HK-2 (cell line): ENCODE measurements around the gene ACOXL.
"Not testable (repeated sequence)": the region's sequence is repeated elsewhere in the genome, so short reads cannot be mapped to it uniquely, and the experiment has no call there.

Experiments
- DNase-seq: peaks from one replicate; pipeline ENCODE4 v3.0.0-alpha.2; 2018; ENCODE audit not compliant: unreplicated experiment

Gene ACOXL

GRCh38 chr2:110927526-110927925, 195.2 kb downstream of the ACOXL start:
- no peak for DNase-seq

DNA sequence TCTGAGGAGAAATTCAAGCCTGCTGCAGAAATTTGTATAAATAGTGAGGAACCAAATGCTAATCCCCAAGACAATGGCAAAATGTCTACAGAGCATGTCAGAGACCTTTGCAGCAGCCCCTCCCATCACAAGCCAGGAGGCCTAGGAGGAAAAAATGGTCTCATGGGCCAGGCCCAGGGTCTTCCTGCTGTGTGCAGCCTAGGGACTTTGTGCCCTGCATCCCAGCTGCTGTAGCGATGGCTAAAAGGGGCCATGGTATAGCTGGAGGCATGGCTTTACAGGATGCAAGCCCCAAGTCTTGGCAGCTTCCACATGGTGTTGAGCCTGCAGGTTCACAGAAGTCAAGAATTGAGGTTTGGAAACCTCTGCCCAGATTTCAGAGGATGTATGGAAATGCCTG, 197.2 kb downstream of the ACOXL start:
- DNase-seq = no peak

DNA sequence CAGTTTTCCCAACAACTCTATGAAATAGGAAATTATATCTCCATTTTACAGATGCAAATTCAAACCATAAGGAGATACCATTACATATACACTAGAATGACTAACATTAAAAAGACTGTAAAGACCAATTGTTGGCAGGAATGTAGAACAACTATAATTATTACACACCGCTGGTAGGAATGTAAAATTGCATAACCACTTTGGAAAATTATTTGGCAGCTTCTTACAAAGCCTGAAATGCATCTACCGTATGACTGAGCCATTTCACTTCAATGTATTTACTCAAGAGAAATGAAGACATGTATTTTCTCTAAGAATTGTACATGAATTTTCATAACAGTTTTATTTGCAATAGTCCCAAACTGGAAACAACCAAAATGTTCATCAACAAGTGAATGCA, 199.3 kb downstream of the ACOXL start:
- DNase-seq = no peak

DNA sequence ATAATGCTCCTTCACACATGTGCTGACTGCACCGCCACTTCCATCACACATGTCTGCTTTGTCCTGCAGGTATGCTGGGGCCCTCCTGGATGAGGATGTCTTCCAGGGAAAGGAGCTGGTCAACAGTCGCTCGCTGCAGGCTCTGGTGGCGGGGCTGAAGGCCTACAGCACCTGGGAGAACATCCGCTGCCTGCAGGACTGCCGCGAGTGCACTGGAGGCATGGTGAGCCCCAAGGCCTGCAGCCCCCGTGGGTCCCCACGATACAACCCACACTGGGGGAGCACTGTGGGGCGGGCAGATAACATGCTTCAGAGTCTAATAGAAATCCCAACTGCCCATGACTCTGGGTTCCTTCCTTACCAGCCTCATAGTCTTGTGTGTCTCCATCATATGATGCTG, 201.0 kb downstream of the ACOXL start:
- DNase-seq = no peak

- DNase-seq = no peak
These were observed 202.6 kb downstream of the ACOXL start for GRCh38 chr2:110934948-110935347.

- DNase-seq = no peak
These were observed 208.1 kb downstream of the ACOXL start for GRCh38 chr2:110940376-110940910.

DNA sequence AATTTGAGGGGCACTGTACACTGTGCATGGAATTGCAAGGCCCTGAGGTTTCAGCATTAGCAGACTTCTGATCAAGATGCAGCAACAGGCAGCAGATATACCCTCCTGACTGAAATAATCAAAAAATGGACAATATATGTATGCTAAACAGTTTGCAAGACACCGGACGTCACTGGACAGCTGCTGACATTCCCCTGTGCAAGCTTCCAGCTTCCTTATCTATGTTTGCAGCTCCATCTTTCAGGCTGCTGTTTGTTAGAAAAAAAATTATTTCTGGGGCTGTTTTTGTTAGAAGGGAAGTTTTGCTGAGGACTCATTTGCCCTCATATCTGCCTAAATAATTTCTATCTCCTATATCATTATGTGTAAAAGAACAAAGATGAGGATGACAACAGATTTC, 208.9 kb downstream of the ACOXL start:
- no peak for DNase-seq

- DNase-seq = no peak
These were observed 210.8 kb downstream of the ACOXL start for GRCh38 chr2:110943070-110943634.

DNA sequence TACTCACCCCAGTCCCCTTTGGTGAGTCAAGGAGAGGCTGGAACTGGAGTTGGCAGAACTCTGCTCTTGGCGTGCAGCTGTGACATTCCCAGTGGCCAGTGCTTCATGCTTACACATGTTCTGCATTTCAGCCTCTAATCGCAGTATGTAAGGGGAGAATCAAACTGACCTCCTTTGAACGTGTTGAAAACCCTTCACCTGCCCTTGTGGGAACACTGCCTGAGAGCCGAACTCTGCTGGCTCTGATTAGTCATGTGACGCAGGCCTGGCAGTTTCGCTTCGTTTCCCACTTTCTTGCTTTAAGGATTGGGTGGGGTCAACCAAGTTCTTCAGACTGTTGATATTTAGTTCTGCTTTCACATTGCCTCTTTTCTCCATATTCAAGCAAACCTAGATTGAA, 214.5 kb downstream of the ACOXL start:
- DNase-seq = no peak

DNA sequence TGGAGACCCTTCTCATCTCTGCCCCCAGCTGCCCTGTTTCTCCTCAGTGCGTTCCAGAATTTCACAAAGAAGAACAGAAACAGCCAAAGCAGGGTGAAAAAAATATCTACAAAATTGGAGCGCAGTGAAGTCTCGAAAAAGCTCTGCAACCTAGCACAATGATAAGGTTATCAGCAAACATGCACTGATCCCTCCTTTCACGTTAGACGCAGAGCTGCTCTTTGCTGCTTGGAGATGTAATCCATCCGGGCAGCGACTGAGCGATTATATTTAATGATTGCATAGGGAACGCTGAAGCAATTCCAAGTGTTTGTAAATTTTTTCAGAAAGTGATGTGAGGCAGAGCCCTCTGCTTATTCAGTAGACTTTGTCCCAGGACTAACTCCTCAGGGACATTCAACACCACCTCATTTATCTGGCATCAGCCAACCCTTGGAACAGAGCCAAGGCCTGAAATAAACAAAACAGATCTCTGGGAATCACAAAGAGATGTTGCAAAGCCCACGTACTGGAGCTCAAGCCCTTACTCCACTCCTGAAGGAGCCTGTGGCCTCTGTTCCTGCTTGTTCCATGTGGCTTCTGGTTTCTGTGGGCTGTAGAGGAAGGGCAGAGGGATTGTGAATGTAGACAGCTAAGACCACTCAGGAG, 215.8 kb downstream of the ACOXL start:
- no peak for DNase-seq

- DNase-seq = no peak
These were observed 217.9 kb downstream of the ACOXL start for GRCh38 chr2:110950281-110950680.

DNA sequence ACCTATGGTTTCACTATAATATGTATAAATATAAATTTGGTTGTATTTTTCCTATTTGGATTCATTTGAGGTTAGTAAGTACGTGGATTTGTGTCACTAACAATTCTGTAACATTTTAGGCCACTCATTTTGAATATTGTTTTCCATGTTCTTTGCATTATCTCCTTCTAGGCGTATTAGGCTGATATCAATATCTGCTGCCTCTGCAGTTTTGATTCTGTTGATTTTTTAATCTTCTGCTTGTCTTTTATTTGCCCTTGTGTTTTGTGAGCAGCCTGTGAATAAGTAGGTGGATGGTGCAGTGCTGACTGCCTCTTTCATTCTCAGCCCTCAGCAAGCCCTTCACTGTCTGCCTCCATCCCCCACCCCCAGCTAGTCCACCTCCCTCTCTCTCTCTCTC, 222.7 kb downstream of the ACOXL start:
- no peak for DNase-seq

GRCh38 chr2:110955556-110955955, 223.2 kb downstream of the ACOXL start:
- DNase-seq = no peak

- no peak for DNase-seq
These were observed 224.9 kb downstream of the ACOXL start for GRCh38 chr2:110957293-110957692.

- DNase-seq = no peak
These were observed 226.2 kb downstream of the ACOXL start for GRCh38 chr2:110958346-110959119.

DNA sequence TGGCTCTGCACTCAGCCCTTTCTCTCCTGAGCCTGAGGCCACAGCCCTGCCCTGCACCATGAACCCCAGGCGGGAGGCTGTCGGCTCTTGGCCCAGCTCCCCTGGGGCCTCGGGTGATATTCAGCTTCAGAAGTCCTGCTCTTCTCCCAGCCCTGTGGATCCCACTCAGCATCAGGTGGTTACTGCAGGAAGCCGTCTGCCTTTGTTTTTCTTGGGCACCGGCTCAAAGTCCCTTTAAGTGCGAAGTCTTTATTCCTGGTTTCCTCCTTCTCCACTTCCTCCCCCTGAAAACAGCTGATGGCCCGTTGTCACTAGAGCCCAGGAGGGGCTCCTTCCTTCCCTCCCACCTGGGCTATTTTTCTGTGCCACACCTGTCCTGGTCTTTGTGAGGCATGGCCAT, 226.8 kb downstream of the ACOXL start:
- no peak for DNase-seq

DNA sequence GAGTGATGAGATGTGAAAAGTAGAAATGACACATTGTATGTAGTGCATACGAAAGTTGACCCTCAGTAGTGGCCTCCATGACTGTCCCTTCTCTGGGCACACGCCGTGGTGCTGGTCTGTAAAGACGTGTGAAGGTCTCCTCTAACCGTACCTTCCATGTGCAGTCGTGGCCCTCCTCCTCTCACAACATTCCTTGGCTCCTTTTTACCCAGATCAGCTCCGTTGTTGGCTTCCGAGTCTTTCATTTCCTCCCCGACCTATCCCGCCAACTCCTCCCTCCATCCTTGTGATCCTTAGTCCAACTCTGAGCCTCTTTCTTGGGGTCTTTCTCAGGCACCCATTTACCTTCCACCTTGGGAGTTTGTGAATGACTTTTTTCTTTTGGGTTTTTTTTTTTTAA, 227.9 kb downstream of the ACOXL start:
- no peak for DNase-seq

DNA sequence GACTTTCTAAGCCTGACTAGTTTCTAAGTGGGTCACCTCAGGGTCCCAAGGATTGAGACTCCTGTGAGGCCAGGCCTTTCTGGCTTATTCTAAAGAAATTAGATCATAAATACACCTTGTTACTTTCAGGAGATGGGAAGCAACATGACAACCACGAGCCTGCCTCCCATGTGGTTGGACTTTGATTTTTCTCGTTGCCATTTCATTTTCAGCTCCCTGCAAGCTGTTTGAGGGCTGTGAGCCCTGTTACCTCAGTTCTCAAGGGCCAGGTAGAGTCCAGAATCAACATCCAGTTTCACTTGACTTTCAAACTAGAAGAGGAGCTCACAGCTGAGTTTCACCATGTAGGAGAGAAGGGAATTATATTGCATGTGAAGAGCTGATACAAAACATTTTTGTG, 228.6 kb downstream of the ACOXL start:
- DNase-seq = no peak

DNA sequence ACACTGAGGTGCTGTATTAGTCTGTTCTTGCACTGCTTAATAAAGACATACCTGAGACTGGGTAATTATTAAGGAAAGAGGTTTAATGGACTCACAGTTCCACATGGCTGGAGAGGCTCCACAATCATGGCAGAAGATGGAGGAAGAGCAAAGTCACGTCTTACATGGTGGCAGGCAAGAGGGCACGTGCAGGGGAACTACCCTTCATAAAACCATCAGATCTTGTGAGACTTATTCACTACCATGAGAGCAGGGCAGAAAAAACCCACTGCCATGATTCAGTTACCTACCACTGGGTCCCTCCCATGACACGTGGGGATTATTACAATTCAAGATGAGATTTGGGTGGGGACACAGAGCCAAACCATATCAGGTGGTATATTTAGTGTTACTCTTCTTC, 229.3 kb downstream of the ACOXL start:
- not testable (repeated sequence) for DNase-seq

- DNase-seq = no peak
These were observed 237.3 kb downstream of the ACOXL start for GRCh38 chr2:110969696-110970095.

DNA sequence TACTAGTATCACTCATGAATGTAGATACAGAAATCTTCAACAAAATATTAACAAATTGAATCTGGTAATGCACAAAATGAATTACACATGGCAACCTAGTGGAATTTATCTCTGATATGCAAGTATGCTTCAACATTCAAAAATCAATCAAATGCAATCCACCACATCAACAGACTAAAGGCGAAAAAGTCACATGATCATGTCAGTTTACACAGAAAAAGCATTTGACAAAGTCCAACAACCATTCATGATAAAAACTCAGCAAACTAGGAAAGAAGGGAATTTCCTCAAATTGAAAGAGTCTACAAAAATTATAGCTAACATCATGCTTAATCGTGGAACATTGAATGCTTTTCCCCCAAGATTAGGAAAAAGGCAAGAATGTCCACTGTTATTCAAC, 237.8 kb downstream of the ACOXL start:
- no peak for DNase-seq

DNA sequence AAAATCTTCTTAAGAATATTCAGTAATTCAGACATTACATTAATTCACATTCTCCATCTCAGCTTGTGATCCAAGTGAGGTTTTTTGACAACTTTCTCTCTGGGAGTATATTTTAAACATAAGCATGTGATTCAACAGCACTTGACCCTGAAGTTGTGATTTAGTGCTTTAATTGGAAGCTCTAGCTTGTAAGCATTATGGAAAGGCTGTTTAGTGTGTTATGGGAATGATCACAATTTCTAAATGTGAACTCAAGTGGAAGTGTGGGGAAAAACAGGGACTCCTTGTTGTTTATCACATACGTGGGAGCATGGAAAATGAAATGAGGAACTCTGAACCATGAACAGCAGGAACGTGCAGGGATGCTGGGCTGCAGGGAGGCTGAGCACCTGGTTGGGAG, 239.4 kb downstream of the ACOXL start:
- DNase-seq = no peak

DNA sequence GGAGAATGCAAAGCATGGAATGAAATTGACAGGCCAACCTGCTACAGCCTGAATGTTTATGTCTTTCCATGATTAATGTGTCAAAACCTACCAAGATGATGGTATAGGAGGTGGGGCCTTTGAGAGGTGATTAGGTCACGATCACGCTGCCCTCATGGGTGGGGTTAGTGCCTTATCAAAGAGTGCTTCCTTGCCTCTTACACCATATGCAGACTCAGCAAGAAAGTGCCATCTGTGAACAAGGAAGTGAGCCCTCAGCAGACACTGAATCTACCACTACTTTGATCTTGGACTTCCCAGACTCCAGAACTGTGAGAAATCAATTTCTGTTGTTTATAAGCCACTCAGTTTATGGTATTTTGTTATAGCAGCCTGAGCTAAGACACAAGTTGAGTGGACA, 240.9 kb downstream of the ACOXL start:
- DNase-seq = no peak
